ENCODE results near the gene ACTA2. TPM values are rescaled to one million over a fixed set of nuclear protein-coding genes. Genes with fewer than 3 reads are reported as not detected.

Gene ACTA2
- total RNA-seq, 4 donors from 2014 or later, result 73.6 to 123 (median 115) TPM

DNA sequence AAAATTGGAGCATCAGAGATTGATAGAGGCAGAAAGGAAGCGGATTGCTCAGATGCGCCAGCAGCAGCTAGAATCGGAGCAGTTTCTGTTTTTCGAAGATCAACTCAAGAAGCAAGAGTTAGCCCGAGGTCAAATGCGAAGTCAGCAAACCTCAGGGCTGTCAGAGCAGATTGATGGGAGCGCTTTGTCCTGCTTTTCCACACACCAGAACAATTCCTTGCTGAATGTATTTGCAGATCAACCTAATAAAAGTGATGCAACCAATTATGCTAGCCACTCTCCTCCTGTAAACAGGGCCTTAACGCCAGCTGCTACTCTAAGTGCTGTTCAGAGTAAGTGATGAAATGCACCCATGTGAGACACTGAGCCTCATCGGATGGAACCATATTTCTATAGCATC is 39.4 kb downstream of the ACTA2 start:
- TF ChIP-seq, protein P1, sequence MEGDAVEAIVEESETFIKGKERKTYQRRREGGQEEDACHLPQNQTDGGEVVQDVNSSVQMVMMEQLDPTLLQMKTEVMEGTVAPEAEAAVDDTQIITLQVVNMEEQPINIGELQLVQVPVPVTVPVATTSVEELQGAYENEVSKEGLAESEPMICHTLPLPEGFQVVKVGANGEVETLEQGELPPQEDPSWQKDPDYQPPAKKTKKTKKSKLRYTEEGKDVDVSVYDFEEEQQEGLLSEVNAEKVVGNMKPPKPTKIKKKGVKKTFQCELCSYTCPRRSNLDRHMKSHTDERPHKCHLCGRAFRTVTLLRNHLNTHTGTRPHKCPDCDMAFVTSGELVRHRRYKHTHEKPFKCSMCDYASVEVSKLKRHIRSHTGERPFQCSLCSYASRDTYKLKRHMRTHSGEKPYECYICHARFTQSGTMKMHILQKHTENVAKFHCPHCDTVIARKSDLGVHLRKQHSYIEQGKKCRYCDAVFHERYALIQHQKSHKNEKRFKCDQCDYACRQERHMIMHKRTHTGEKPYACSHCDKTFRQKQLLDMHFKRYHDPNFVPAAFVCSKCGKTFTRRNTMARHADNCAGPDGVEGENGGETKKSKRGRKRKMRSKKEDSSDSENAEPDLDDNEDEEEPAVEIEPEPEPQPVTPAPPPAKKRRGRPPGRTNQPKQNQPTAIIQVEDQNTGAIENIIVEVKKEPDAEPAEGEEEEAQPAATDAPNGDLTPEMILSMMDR (IDR thresholded peaks at IDR 0.05; ENCODE audit: low read depth), result no peak

DNA sequence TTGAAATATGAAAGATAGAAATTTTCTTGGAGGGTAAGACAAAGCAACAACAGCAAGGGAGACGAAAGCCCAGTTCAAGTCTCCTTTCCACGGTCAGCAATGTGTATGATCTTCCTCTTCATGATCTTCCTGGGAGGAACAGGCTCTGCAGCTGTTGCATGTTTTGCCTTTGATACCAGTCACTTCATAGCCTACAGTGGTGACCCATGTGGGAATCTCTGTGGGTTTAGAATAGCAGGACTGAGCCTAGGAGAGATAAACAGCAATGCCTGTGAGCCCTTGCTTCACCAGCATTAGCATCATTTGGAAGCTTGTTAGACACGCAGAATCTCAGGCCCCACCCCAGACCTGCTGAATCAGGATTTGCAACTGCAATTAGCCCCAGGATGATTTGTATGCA is 40.7 kb downstream of the ACTA2 start:
- TF ChIP-seq, protein P1 (IDR thresholded peaks at IDR 0.05; ENCODE audit: low read depth), result no peak

DNA sequence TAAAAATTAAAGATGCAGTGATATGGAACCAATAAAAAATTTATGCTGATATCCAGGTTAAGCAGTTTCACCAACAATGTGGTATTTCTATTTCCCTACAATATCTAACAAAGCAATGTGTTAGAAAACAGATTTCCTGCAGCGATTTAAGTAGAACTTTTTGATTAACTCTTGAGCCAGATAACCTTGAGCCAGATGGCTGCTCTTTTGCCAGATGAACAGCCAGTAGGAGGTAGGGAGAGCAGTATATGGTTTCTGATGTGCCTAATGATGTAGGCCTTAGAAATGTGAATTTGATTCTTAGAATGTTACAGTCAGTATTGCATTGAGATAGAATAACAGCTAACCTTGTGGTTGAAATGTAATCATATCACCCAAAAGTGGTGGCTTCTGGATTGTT is 41.5 kb downstream of the ACTA2 start:
- TF ChIP-seq, protein P1 (IDR thresholded peaks at IDR 0.05; ENCODE audit: low read depth), result no peak

DNA sequence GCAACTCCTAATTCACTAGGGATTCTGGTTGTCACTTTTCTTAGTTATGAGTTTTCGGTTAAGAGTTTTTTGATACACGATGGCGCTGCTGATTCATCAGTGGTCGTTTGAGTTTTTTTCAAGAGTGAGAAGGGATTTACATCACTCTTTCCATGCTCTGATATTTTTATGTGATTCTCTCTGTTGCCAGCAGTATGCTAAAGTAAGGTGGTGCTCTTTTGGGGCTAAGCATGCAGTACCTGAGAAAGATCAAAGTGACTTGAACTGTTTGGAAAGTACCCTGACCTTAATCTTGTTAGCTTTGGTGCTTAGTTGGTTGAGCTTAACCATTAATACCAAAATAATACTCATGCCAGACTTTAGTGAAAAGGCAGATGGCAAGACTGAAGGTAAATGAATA is 44.4 kb downstream of the ACTA2 start:
- TF ChIP-seq, protein P1 (IDR thresholded peaks at IDR 0.05; ENCODE audit: low read depth), result no peak

DNA sequence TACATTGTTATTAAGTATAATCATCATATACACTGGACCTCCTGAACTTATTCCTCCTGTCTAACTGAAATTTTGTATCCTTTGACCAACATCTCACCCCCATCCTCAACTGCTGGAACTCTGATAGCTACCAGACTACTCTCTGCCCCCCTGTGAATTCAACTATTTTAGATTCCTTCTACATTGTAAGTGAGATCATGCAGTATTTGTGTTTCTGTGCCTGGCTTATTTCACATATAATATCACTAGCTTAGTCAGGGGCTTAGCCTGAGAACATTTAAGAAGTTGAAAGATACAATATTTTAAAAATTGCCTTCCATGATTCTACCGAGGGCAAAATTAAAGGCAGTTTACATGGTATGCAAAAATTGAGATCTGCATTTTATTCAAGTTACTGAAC is 45.7 kb downstream of the ACTA2 start:
- TF ChIP-seq, protein P1 (IDR thresholded peaks at IDR 0.05; ENCODE audit: low read depth), result no peak

DNA sequence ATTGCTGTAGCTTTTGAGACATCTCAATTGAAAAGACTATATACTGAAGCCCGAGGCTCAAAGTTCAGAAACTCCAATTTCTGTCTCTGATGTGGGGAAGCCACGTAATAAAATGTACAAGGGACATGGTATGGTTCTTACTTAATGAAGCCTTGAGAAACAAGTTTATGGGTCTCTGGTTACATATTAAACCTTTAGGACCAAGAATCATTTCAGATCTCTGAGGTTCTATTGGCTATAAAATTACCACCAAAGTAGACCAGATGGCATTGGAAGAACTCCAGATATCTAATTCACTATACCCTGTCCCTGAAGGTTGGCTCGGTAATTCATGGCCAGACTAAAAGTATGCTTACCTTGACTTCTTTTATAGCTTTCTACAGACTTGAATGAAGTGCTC is 48.9 kb downstream of the ACTA2 start:
- TF ChIP-seq, protein P1 (IDR thresholded peaks at IDR 0.05; ENCODE audit: low read depth), result no peak

DNA sequence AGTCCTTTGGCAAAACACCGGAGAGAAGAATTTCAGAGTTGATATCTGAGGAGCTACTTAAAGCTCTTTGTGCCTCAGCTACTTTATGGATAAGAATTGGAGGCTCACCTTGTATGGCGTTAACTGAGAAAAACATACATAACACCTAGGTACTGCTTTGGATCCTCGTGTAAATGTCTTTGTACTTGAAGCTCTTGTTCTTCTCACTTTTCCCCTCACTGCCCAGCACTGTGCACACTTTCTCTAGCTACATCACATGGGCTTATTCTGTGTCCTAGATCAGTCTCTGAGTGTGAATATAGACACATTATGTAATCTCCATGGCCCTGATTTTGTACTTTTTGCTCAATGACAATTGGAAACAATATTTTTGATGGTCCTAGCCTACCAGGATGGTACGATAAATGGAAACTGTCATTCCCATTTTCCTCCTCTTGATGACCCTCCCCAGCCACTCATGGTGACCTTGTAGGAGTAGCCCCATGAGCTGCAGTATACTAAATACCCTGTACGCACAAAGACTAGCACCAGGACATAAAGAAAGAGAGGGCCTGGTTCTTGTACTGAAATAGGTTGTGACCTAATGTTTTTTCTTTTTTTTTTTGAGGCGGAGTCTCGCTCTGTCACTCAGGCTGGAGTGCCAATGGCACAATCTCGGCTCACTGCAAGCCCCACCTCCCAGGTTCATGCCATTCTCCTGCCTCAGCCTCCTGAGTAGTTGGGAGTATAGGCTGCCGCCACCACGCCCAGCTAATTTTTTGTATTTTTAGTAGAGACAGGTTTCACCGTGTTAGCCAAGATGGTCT is 50.4 kb downstream of the ACTA2 start:
- TF ChIP-seq, protein P1 (IDR thresholded peaks at IDR 0.05; ENCODE audit: low read depth), result no peak

Measured in subcutaneous adipose tissue (tissue), 4 donors.